IPS-20b (cell line): ENCODE data around the gene ATXN1.

Source experiments
- H3K27ac ChIP-seq: one replicate; pipeline ENCODE4 v1.5.1; 2013; ENCODE audit warnings: low read length
- H3K27me3 ChIP-seq: 2 replicates; pipeline ENCODE4 v1.6.1; 2013; ENCODE audit warnings: mild to moderate bottlenecking, low read length, inconsistent platforms; ENCODE audit not compliant: insufficient read depth
- H3K36me3 ChIP-seq: 2 replicates; pipeline ENCODE4 v1.6.1; 2013; ENCODE audit warnings: low read depth, mild to moderate bottlenecking, inconsistent platforms, low read length, moderate library complexity; ENCODE audit not compliant: insufficient read depth
- H3K4me1 ChIP-seq: 2 replicates; pipeline ENCODE4 v1.6.1; 2013; ENCODE audit warnings: mild to moderate bottlenecking, control low read depth, inconsistent platforms, low read length, moderate library complexity; ENCODE audit not compliant: insufficient read depth
- H3K4me3 ChIP-seq: 2 replicates; pipeline ENCODE4 v1.5.1; 2013; ENCODE audit warnings: mild to moderate bottlenecking, low read length, inconsistent platforms
- H3K9ac ChIP-seq: 2 replicates; pipeline ENCODE4 v1.6.1; 2013; ENCODE audit warnings: low read depth, mild to moderate bottlenecking, inconsistent platforms, low read length, moderate library complexity
- H3K9me3 ChIP-seq: 2 replicates; pipeline ENCODE4 v1.6.1; 2013; ENCODE audit warnings: mild to moderate bottlenecking, low read depth, low read length, inconsistent platforms; ENCODE audit not compliant: insufficient read depth

ATXN1 gene

GRCh38 chr6:16759181-16759645 is 2.0 kb downstream of the ATXN1 start:
- Histone ChIP-seq H3K27me3 (peaks cover 40% of the 10 kb centered on the region), H3K9ac (peak overlapping the region; percentile 68; the same call in 1 of the 2 replicates), H3K36me3 (no peaks in the 10 kb centered on the region), H3K9me3 (no peaks in the 10 kb centered on the region), H3K4me3 (peak overlapping the region; percentile 88), H3K27ac (no peak overlapping the region), H3K4me1 (peaks cover 18% of the 10 kb centered on the region)

GRCh38 chr6:16758163-16758975 is 2.9 kb downstream of the ATXN1 start:
- H3K27ac ChIP-seq: no peak overlapping the region
- peaks cover 37% of the 10 kb centered on the region for H3K27me3 ChIP-seq
- H3K36me3 ChIP-seq: no peaks in the 10 kb centered on the region
- H3K4me3 ChIP-seq: peak overlapping the region; percentile 88
- peaks cover 18% of the 10 kb centered on the region for H3K4me1 ChIP-seq
- no peaks in the 10 kb centered on the region for H3K9me3 ChIP-seq
- no peak overlapping the region for H3K9ac ChIP-seq

GRCh38 chr6:16757332-16757731 is 3.9 kb downstream of the ATXN1 start:
- H3K9me3 ChIP-seq: no peaks in the 10 kb centered on the region
- H3K4me1 ChIP-seq: peaks cover 18% of the 10 kb centered on the region
- H3K27me3 ChIP-seq: peaks cover 27% of the 10 kb centered on the region
- H3K36me3 ChIP-seq: no peaks in the 10 kb centered on the region
- no peak overlapping the region for H3K4me3 ChIP-seq
- no peak overlapping the region for H3K9ac ChIP-seq
- no peak overlapping the region for H3K27ac ChIP-seq

GRCh38 chr6:16756660-16757255 is 4.5 kb downstream of the ATXN1 start:
- Histone ChIP-seq H3K36me3 (no peaks in the 10 kb centered on the region), H3K9me3 (no peaks in the 10 kb centered on the region), H3K4me3 (no peak overlapping the region), H3K9ac (no peak overlapping the region), H3K27me3 (peaks cover 21% of the 10 kb centered on the region), H3K27ac (no peak overlapping the region), H3K4me1 (peaks cover 18% of the 10 kb centered on the region)

- no peaks in the 10 kb centered on the region for H3K36me3 ChIP-seq
- H3K4me1 ChIP-seq: peaks cover 18% of the 10 kb centered on the region
- no peak overlapping the region for H3K9ac ChIP-seq
- no peak overlapping the region for H3K4me3 ChIP-seq
- H3K27ac ChIP-seq: no peak overlapping the region
- H3K9me3 ChIP-seq: no peaks in the 10 kb centered on the region
- H3K27me3 ChIP-seq: peaks cover 21% of the 10 kb centered on the region
Observed at GRCh38 chr6:16755544-16755943, 5.7 kb downstream of the ATXN1 start.

GRCh38 chr6:16754876-16755275 is 6.4 kb downstream of the ATXN1 start:
- Histone ChIP-seq H3K9ac (no peak overlapping the region), H3K27me3 (peaks cover 21% of the 10 kb centered on the region), H3K4me3 (no peak overlapping the region), H3K9me3 (no peaks in the 10 kb centered on the region), H3K36me3 (no peaks in the 10 kb centered on the region), H3K27ac (no peak overlapping the region), H3K4me1 (peaks cover 18% of the 10 kb centered on the region)

- Histone ChIP-seq H3K9ac (no peak overlapping the region), H3K4me1 (peaks cover 21% of the 10 kb centered on the region), H3K36me3 (no peaks in the 10 kb centered on the region), H3K27me3 (peaks cover 16% of the 10 kb centered on the region), H3K9me3 (no peaks in the 10 kb centered on the region), H3K4me3 (no peak overlapping the region), H3K27ac (no peak overlapping the region)
Observed at GRCh38 chr6:16754274-16754673, 7.0 kb downstream of the ATXN1 start.

- Histone ChIP-seq H3K9me3 (no peaks in the 10 kb centered on the region), H3K9ac (no peak overlapping the region), H3K4me3 (no peak overlapping the region), H3K27me3 (peaks cover 7% of the 10 kb centered on the region; the same call in 1 of the 2 replicates), H3K27ac (no peak overlapping the region), H3K36me3 (no peaks in the 10 kb centered on the region), H3K4me1 (peaks cover 12% of the 10 kb centered on the region)
Observed at GRCh38 chr6:16753341-16753740, 7.9 kb downstream of the ATXN1 start.

GRCh38 chr6:16752206-16752866 is 8.9 kb downstream of the ATXN1 start:
- H3K9ac ChIP-seq: no peak overlapping the region
- no peaks in the 10 kb centered on the region; the same call in 1 of the 2 replicates for H3K27me3 ChIP-seq
- no peaks in the 10 kb centered on the region for H3K36me3 ChIP-seq
- H3K27ac ChIP-seq: no peak overlapping the region
- H3K4me1 ChIP-seq: 0 out of 2 replicates have a peak, but pooled peaks cover 5% of the 10 kb centered on the region
- H3K4me3 ChIP-seq: no peak overlapping the region
- H3K9me3 ChIP-seq: no peaks in the 10 kb centered on the region

GRCh38 chr6:16751251-16751946 is 9.9 kb downstream of the ATXN1 start:
- Histone ChIP-seq H3K9ac (no peak overlapping the region), H3K9me3 (no peaks in the 10 kb centered on the region), H3K36me3 (no peaks in the 10 kb centered on the region), H3K27ac (no peak overlapping the region), H3K27me3 (no peaks in the 10 kb centered on the region), H3K4me1 (0 out of 2 replicates have a peak, but pooled peaks cover 3% of the 10 kb centered on the region), H3K4me3 (no peak overlapping the region)

- no peak overlapping the region for H3K4me3 ChIP-seq
- H3K27ac ChIP-seq: no peak overlapping the region
- no peaks in the 10 kb centered on the region for H3K36me3 ChIP-seq
- H3K4me1 ChIP-seq: 0 out of 2 replicates have a peak, but pooled peaks cover 3% of the 10 kb centered on the region
- H3K9me3 ChIP-seq: no peaks in the 10 kb centered on the region
- no peak overlapping the region for H3K9ac ChIP-seq
- no peaks in the 10 kb centered on the region for H3K27me3 ChIP-seq
Observed at GRCh38 chr6:16750566-16750965, 10.7 kb downstream of the ATXN1 start.
